WTC11 (cell line): ENCODE measurements around the gene CEP104.

ENCODE experiments used
- GRHL2 ChIP-seq: fragments of 250-450 bp; sonication (Bioruptor Pico); IDR thresholded peaks from 2 replicates; pipeline ENCODE4 v1.8.0; 2022; ENCODE audit warnings: mild to moderate bottlenecking, moderate library complexity; ENCODE audit not compliant: insufficient replicate concordance, severe bottlenecking
- JUN ChIP-seq: sonication (generic); formaldehyde crosslinking; IDR thresholded peaks from 2 replicates; pipeline ENCODE4 v1.8.0; 2023; ENCODE audit warnings: mild to moderate bottlenecking, missing genetic modification reagents
- NFE2L1 ChIP-seq: sonication (generic); formaldehyde crosslinking; IDR thresholded peaks from 2 replicates; pipeline ENCODE4 v1.8.1; 2023; ENCODE audit warnings: missing genetic modification reagents
- TEAD4 ChIP-seq: sonication (generic); formaldehyde crosslinking; IDR thresholded peaks from 2 replicates; pipeline ENCODE4 v1.8.0; 2022; ENCODE audit warnings: mild to moderate bottlenecking, missing genetic modification reagents
- TF ChIP-seq, protein P1 (sequence below): fragments of 200-600 bp; IDR thresholded peaks from 2 replicates; pipeline ENCODE4 v1.8.0; 2022; ENCODE audit warnings: antibody characterized with exemption
- TF ChIP-seq, protein P2 (sequence below): sonication (generic); formaldehyde crosslinking; IDR thresholded peaks from 2 replicates; pipeline ENCODE4 v1.8.1; 2023; ENCODE audit warnings: mild to moderate bottlenecking, missing genetic modification reagents

DNA sequence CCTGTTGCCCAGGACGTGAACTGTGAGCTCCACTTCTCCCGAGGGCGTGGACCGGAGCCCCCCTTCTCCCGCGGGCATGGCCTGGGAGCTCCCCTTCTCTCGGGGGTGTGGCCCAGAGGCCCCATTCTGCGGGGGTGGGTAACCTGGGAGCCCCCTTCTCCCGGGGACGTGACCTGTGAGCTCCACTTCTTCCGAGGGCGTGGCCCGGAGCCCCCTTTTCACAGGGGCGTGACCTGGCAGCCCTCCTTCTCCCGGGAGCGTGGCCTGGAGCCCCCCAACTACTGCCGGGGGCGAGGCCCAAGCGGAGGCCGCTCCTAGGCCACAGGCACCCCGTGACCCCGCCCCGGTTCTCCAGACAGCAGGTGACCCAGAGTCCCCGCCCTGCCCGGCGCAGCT, 42.7 kb upstream of the CEP104 start:
- no peak for TF ChIP-seq JUN (CRISPR knock-in tag)
- TF ChIP-seq, protein P1, sequence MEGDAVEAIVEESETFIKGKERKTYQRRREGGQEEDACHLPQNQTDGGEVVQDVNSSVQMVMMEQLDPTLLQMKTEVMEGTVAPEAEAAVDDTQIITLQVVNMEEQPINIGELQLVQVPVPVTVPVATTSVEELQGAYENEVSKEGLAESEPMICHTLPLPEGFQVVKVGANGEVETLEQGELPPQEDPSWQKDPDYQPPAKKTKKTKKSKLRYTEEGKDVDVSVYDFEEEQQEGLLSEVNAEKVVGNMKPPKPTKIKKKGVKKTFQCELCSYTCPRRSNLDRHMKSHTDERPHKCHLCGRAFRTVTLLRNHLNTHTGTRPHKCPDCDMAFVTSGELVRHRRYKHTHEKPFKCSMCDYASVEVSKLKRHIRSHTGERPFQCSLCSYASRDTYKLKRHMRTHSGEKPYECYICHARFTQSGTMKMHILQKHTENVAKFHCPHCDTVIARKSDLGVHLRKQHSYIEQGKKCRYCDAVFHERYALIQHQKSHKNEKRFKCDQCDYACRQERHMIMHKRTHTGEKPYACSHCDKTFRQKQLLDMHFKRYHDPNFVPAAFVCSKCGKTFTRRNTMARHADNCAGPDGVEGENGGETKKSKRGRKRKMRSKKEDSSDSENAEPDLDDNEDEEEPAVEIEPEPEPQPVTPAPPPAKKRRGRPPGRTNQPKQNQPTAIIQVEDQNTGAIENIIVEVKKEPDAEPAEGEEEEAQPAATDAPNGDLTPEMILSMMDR: no peak
- no peak for TF ChIP-seq TEAD4 (CRISPR knock-in tag)
- TF ChIP-seq NFE2L1 (CRISPR knock-in tag): no peak
- TF ChIP-seq, protein P2, sequence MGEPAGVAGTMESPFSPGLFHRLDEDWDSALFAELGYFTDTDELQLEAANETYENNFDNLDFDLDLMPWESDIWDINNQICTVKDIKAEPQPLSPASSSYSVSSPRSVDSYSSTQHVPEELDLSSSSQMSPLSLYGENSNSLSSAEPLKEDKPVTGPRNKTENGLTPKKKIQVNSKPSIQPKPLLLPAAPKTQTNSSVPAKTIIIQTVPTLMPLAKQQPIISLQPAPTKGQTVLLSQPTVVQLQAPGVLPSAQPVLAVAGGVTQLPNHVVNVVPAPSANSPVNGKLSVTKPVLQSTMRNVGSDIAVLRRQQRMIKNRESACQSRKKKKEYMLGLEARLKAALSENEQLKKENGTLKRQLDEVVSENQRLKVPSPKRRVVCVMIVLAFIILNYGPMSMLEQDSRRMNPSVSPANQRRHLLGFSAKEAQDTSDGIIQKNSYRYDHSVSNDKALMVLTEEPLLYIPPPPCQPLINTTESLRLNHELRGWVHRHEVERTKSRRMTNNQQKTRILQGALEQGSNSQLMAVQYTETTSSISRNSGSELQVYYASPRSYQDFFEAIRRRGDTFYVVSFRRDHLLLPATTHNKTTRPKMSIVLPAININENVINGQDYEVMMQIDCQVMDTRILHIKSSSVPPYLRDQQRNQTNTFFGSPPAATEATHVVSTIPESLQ (CRISPR knock-in tag): no peak
- TF ChIP-seq GRHL2 (CRISPR knock-in tag): no peak
